ENCODE results near the gene PTGR3.

- TF ChIP-seq, protein P1, sequence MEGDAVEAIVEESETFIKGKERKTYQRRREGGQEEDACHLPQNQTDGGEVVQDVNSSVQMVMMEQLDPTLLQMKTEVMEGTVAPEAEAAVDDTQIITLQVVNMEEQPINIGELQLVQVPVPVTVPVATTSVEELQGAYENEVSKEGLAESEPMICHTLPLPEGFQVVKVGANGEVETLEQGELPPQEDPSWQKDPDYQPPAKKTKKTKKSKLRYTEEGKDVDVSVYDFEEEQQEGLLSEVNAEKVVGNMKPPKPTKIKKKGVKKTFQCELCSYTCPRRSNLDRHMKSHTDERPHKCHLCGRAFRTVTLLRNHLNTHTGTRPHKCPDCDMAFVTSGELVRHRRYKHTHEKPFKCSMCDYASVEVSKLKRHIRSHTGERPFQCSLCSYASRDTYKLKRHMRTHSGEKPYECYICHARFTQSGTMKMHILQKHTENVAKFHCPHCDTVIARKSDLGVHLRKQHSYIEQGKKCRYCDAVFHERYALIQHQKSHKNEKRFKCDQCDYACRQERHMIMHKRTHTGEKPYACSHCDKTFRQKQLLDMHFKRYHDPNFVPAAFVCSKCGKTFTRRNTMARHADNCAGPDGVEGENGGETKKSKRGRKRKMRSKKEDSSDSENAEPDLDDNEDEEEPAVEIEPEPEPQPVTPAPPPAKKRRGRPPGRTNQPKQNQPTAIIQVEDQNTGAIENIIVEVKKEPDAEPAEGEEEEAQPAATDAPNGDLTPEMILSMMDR (IDR thresholded peaks at IDR 0.05; ENCODE audit: control extremely low read depth in 1 of 3, insufficient read depth in 1 of 3, low read depth in 1 of 3, low read length in 3 of 3) = no peak
- TF ChIP-seq POLR2A (IDR thresholded peaks at IDR 0.05; ENCODE audit: control extremely low read depth in 1 of 2, low read depth in 2 of 2, low read length in 2 of 2) (no peak), EP300 (IDR thresholded peaks at IDR 0.05; ENCODE audit: borderline replicate concordance in 1 of 2, low read depth in 2 of 2, low read length in 2 of 2) (no peak), ZNF274 (IDR thresholded peaks at IDR 0.05; ENCODE audit: borderline replicate concordance, extremely low read depth, low read length) (no peak)
Observed at GRCh38 chr18:75220551-75221355, 11.8 kb upstream of the PTGR3 start.

All from H1 (cell line).